Mucosa of rectum (tissue), 2 donors: ENCODE measurements around the gene IPMK.
"Not testable (repeated sequence)": the region's sequence is repeated elsewhere in the genome, so short reads cannot be mapped to it uniquely, and the experiment has no call there.

ENCODE experiments used
- H3K27ac ChIP-seq, 2 donors: one replicate each; pipeline ENCODE4 v1.7.0; 2013; ENCODE audit warnings: inconsistent platforms in 2 of 2, low read depth in 2 of 2, low read length in 2 of 2
- H3K27me3 ChIP-seq, 2 donors: one replicate each; pipeline ENCODE4 v1.7.0; 2013; ENCODE audit warnings: low read length in 2 of 2; ENCODE audit not compliant: control insufficient read depth in 2 of 2, insufficient read depth in 2 of 2
- H3K36me3 ChIP-seq, 2 donors: one replicate each; pipeline ENCODE4 v1.7.0; 2013; ENCODE audit warnings: low read length in 2 of 2; ENCODE audit not compliant: control insufficient read depth in 2 of 2, insufficient read depth in 2 of 2
- H3K4me1 ChIP-seq, 2 donors: one replicate each; pipeline ENCODE4 v1.7.0; 2013; ENCODE audit warnings: low read length in 2 of 2, mild to moderate bottlenecking in 1 of 2; ENCODE audit not compliant: control insufficient read depth in 2 of 2, insufficient read depth in 2 of 2
- H3K4me3 ChIP-seq, 2 donors: one replicate each; pipeline ENCODE4 v1.7.0; 2013; ENCODE audit warnings: low read length in 2 of 2
- H3K9ac ChIP-seq, 2 donors: one replicate each; pipeline ENCODE4 v1.7.0; 2013; ENCODE audit warnings: low read length in 2 of 2, low read depth in 1 of 2, mild to moderate bottlenecking in 1 of 2
- H3K9me3 ChIP-seq, 2 donors: one replicate each; pipeline ENCODE4 v1.7.0; 2013; ENCODE audit warnings: low read length in 2 of 2; ENCODE audit not compliant: control insufficient read depth in 2 of 2
- donor health status: healthy.
- donor health status: Normal muscosa, but diverticular disease.

IPMK gene

DNA sequence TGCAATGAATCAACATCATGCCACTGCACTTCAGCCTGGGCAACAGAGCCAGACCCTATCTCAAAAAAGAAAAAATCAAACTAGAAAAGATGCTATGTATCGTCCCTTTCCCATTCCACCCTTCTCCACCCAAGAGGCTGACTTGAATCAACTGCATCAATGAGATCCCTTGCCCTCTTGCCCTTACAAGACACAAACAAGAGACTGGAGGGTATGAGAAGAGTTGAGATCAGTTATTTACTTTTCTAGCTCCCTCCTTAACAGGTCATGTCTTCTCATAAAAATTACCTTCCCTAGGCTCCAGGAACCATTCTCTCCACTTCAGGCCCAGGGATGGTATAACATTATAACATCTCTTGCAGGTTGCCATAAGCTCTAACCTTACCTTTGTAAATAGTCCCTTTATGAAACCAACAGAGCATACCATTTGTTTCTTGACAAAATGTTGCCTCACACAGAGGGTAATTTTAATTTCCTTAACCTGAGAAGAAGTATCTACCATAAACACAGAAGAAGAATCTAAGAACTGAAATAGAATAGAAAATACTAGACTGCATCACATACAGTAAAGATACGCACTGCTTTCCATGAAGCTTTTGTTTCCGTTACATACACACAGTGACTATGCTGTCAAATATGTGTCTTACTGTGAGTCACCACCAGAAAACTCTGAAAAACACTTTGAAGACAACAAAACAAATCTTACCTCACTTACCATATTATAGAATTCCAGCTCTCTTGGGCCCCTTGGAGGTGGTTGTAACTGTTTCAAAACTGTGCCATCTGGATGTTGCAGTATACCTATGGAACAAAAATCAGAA is 30.5 kb downstream of the IPMK start:
- H3K9ac ChIP-seq = no peak overlapping the region
- H3K4me3 ChIP-seq = no peak overlapping the region
- H3K27ac ChIP-seq = no peak overlapping the region
- H3K9me3 ChIP-seq = no peaks in the 10 kb centered on the region
- no peaks in the 10 kb centered on the region for H3K27me3 ChIP-seq
- H3K4me1 ChIP-seq = no peaks in the 10 kb centered on the region
- H3K36me3 ChIP-seq = peaks cover 9 to 11% of the 10 kb centered on the region in 2 donors

DNA sequence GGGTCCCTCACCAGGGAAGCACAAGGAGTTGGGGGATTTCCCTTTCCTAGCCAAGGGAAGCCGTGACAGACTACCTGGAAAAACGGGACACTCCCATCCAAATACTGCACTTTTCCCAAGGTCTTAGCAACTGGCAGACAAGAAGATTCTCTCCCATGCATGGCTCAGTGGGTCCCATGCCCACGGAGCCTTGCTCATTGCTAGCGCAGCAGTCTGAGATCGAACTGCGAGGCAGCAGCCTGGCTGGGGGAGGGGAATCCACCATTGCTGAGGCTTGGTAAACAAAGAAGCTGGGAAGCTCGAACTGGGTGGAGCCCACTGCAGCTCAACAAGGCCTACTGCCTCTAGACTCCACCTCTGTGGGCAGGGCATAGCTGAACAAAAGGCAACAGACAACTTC is 37.8 kb downstream of the IPMK start:
- not testable (repeated sequence) for H3K4me3 ChIP-seq, H3K27me3 ChIP-seq, H3K27ac ChIP-seq, H3K4me1 ChIP-seq, H3K36me3 ChIP-seq, H3K9ac ChIP-seq, H3K9me3 ChIP-seq

DNA sequence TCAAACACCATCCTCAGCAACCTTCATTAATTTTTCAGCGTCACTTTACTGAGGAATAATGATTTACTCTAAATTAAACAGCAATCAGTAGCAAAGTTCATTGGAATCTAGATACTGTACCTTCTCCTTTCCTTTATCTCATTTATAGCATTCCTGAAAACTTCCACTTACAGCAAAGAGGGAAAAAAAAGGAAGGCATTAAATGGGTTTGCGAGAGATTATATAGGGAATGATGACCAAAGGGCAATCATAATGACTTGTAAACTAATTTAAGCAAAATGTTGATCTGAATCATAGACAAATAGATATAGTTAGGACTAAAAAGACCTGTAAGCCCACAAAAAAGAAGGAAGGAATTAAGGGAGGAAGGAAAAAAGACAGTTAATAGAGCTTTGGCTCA is 42.0 kb downstream of the IPMK start:
- Histone ChIP-seq H3K27me3 (no peaks in the 10 kb centered on the region), H3K9ac (no peak overlapping the region), H3K27ac (no peak overlapping the region), H3K4me1 (no peaks in the 10 kb centered on the region), H3K4me3 (no peak overlapping the region), H3K36me3 (peaks cover 2 to 6% of the 10 kb centered on the region in 2 donors), H3K9me3 (no peaks in the 10 kb centered on the region)

DNA sequence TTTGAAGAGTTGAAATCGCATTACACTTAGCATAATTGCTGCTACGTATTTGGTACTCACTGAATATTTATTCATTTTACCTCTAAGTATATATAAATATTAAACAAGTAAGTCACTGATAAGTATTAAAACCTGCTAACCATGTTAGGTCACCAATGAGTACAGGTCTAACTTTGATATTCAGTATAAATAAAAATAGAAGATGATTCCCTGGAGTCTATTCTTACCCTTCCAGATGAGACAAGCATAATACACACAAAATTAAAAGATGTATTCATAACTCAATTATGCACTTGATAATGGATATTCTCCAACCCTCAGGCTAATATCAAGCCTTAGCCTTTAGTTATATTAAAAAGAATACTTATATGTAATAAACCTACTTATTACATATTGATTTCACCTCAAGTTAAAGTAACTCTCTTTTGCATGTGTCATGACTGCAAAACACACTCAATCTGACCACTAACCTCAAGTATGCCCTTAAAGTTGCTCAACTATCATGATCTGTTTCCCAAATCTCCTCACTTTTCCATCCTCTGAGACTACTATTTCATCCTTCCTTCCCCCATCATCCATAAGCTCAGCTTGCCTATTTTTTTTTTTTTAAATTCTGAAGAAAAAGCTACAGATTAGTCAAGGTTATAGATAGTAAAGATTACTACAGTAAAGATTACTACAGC is 46.8 kb downstream of the IPMK start:
- Histone ChIP-seq H3K27me3 (no peaks in the 10 kb centered on the region), H3K4me3 (no peak overlapping the region), H3K9ac (no peak overlapping the region), H3K36me3 (peaks cover under 1 to 2% of the 10 kb centered on the region in 2 donors), H3K9me3 (no peaks in the 10 kb centered on the region), H3K4me1 (no peaks in the 10 kb centered on the region), H3K27ac (no peak overlapping the region)

DNA sequence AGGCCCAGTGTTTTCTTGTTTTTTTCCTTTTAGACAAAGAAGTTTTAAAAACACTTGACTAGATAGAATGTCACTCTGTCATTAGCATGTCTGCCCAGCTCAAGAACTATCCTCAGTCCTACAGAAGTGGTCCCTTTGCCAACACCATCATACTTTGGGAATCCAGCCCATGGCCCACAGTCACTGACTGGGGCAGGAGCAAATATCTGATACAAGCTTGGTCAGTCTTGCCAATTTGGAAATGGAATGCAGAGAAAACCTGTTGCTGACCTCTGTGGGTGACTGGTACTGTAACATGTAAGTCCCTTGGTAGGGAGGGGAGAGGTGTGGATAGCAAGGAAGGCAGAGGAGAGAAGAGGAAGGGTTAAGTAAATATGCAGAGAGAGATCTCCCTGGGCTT is 47.8 kb downstream of the IPMK start:
- Histone ChIP-seq H3K27ac (no peak overlapping the region), H3K9me3 (no peaks in the 10 kb centered on the region), H3K4me1 (no peaks in the 10 kb centered on the region), H3K27me3 (no peaks in the 10 kb centered on the region), H3K4me3 (no peak overlapping the region), H3K9ac (no peak overlapping the region), H3K36me3 (peaks cover 0 to 2% of the 10 kb centered on the region in 2 donors)

DNA sequence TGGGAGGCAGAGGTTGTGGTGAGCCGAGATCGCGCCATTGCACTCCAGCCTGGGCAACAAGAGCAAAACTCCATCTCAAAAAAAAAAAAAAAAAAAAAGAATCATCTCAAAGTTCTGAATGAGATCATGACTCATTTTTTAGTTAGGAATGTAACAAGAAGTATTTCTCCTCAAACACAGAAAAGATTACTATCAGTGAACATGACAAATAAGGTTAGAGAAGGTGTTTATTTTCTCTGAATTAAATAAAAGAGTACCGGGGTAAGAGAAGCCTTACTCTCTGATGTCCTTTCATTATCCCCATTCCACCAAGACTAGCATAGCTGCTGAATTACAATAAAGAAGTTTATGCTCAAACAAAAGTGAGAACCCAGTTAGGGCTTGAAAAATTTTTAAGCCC is 50.1 kb downstream of the IPMK start:
- H3K9me3 ChIP-seq = no peaks in the 10 kb centered on the region
- peaks cover 0 to 2% of the 10 kb centered on the region in 2 donors for H3K36me3 ChIP-seq
- no peaks in the 10 kb centered on the region for H3K4me1 ChIP-seq
- H3K27ac ChIP-seq = no peak overlapping the region
- H3K27me3 ChIP-seq = no peaks in the 10 kb centered on the region
- no peak overlapping the region for H3K9ac ChIP-seq
- H3K4me3 ChIP-seq = no peak overlapping the region

DNA sequence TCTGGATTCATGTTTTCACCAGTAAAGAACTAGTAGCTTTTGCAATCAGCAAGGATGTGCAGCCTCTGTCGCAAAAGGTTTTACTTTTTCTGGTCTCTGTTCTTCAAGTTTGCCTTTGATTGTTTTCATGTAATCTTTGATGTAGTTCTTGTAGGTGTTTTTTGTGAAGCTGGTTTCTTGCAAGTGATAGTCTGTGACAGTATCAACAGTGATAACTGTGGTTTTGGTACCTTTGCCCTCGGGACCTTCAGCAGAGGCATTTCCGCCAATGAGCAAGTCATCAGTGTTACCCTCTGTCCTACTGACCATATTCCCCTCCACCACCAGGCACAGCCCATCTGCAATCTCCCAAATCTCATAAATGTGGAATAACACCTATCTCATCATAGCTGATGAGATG is 55.1 kb downstream of the IPMK start:
- H3K4me3 ChIP-seq = no peak overlapping the region
- no peaks in the 10 kb centered on the region for H3K27me3 ChIP-seq
- no peak overlapping the region for H3K9ac ChIP-seq
- no peak overlapping the region for H3K27ac ChIP-seq
- peaks cover 6 to 10% of the 10 kb centered on the region in 2 donors for H3K36me3 ChIP-seq
- no peaks in the 10 kb centered on the region for H3K4me1 ChIP-seq
- H3K9me3 ChIP-seq = no peaks in the 10 kb centered on the region

DNA sequence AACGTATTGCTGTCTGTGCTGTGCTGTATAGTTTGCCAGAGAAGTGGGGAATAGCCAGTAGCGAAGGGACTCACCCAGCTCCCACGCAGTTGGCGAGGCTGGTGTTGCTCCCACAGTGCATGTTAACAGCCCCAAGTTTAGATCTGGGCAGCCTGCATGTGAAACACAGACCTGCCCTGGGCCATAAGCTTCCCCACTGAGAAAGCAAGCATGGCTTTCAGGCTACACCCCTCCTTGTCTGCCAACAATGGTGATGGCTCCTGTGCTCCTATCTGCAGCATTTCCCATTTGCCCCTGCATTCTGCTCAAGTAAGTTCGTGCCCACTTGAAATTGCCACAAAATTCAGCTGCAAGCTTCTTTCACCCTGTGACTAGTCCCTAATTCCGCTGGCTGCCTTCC is 57.5 kb downstream of the IPMK start:
- Histone ChIP-seq H3K27ac (no peak overlapping the region), H3K36me3 (peaks cover 6 to 10% of the 10 kb centered on the region in 2 donors), H3K4me1 (no peaks in the 10 kb centered on the region), H3K9ac (no peak overlapping the region), H3K27me3 (no peaks in the 10 kb centered on the region), H3K4me3 (no peak overlapping the region), H3K9me3 (no peaks in the 10 kb centered on the region)

DNA sequence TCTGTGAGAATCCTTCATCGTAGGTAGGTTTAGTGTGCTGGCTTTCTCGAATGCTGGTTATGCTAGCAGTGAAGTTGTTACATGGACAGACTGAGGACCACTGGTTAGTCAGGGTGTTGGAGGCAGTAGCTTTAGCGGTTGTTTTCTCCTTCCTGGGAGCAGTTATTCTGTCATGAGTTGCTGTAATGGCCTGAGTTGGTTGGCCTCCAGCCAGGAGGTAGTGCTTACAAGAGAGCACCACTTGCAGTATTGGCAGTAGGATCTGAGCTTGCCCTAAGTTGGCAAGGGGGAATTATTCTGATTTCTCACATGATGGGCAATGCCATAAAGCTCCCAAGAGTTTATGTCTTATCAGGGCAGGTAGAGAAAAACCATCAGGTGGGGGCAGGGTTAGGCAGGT is 58.0 kb downstream of the IPMK start:
- Histone ChIP-seq H3K4me3 (no peak overlapping the region), H3K27ac (no peak overlapping the region), H3K27me3 (no peaks in the 10 kb centered on the region), H3K36me3 (peaks cover 6 to 10% of the 10 kb centered on the region in 2 donors), H3K9ac (no peak overlapping the region), H3K4me1 (no peaks in the 10 kb centered on the region), H3K9me3 (no peaks in the 10 kb centered on the region)

DNA sequence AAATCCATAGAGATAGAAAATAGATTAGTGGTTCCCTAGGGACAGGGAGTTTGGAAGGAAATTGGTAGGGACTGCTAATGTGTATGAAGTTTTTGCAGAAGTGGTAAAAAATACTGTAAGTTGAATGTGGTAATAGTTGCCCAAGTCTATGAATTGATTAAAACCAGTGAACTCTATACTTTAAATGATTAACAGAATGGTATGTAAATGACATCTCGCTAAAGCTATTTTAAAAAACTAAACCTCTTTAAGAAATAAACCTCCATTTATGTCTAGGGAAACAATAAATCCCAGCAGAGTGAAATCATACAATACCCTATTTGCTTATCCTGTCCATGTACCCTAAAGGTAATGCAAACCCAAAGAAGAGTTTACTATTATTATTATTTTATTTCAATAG is 61.4 kb downstream of the IPMK start:
- Histone ChIP-seq H3K36me3 (peaks cover 10 to 11% of the 10 kb centered on the region in 2 donors), H3K4me1 (no peaks in the 10 kb centered on the region), H3K27me3 (no peaks in the 10 kb centered on the region), H3K9me3 (no peaks in the 10 kb centered on the region), H3K27ac (no peak overlapping the region), H3K4me3 (no peak overlapping the region), H3K9ac (no peak overlapping the region)
